ENCODE results near the gene PAK1. TPM values are rescaled to one million over a fixed set of nuclear protein-coding genes. Genes with fewer than 3 reads are reported as not detected.

The PAK1 gene
- total RNA-seq, 1 experiment from 2014 or later = 80.0 TPM

DNA sequence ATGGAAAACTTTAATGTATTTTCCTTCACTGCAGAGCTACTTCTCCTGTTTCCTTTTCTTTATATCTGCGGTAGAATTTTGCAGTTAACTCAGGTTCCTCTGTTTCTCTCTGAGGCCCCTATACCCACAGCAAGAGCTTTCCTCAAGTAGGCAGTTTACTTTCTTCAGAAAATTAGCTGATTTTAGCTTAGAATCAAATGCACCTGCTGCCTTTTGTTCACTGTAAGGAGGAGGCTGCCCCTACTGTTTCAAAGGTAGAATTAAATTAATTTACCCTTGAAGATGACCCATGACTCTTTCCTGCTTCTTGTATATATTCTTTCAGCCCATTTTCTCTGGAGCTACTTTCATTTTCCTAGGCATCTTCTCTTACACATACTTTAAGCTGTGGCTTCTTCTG is 103.7 kb downstream of the PAK1 start:
- Histone ChIP-seq H3K4me1 (replicated peaks; ENCODE audit: insufficient read depth) (peaks cover 11% of the 10 kb centered on the region; the same call in 1 of the 2 replicates), H3K4me2 (no peak overlapping the region), H3K79me2 (ENCODE audit: low read depth) (no peaks in the 10 kb centered on the region), H3K9me2 (ENCODE audit: insufficient read depth) (no peaks in the 10 kb centered on the region; the same call in 1 of the 2 replicates), H3K27me3 (ENCODE audit: insufficient read depth, low read depth) (no peaks in the 10 kb centered on the region), H3F3A (ENCODE audit: insufficient read depth, low read depth) (peaks cover 3% of the 10 kb centered on the region; the same call in 1 of the 2 replicates), H4K20me1 (ENCODE audit: insufficient read depth) (no peaks in the 10 kb centered on the region), H3K27ac (no peak overlapping the region), H3K36me3 (ENCODE audit: low read depth) (no peaks in the 10 kb centered on the region), H3K4me3 (no peak overlapping the region), H3K9me3 (ENCODE audit: insufficient read depth, low read depth) (peaks cover 4% of the 10 kb centered on the region; the same call in 1 of the 2 replicates), H2AFZ (no peak overlapping the region)
- no peak for DNase-seq
- no TSS peak for BruUV-seq (replicated peaks)
- TF ChIP-seq EZH2 (IDR thresholded peaks at IDR 0.05; ENCODE audit: low read depth) = no peak
- TF ChIP-seq, protein P1, sequence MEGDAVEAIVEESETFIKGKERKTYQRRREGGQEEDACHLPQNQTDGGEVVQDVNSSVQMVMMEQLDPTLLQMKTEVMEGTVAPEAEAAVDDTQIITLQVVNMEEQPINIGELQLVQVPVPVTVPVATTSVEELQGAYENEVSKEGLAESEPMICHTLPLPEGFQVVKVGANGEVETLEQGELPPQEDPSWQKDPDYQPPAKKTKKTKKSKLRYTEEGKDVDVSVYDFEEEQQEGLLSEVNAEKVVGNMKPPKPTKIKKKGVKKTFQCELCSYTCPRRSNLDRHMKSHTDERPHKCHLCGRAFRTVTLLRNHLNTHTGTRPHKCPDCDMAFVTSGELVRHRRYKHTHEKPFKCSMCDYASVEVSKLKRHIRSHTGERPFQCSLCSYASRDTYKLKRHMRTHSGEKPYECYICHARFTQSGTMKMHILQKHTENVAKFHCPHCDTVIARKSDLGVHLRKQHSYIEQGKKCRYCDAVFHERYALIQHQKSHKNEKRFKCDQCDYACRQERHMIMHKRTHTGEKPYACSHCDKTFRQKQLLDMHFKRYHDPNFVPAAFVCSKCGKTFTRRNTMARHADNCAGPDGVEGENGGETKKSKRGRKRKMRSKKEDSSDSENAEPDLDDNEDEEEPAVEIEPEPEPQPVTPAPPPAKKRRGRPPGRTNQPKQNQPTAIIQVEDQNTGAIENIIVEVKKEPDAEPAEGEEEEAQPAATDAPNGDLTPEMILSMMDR (conservative IDR thresholded peaks at IDR 0.05) = peak; percentile 51
- POLR2A ChIA-PET (ENCODE audit: unreplicated experiment) = no interaction called here
- CTCF ChIA-PET = interaction anchor here (1.2 kb wide), 1 partner anchor 174 kb away, joined by 3 read pairs; no protein-coding TSS in a partner anchor
- intact Hi-C loops (cut with micrococcal nuclease; ENCODE audit: unreplicated experiment) = no loop called here

DNA sequence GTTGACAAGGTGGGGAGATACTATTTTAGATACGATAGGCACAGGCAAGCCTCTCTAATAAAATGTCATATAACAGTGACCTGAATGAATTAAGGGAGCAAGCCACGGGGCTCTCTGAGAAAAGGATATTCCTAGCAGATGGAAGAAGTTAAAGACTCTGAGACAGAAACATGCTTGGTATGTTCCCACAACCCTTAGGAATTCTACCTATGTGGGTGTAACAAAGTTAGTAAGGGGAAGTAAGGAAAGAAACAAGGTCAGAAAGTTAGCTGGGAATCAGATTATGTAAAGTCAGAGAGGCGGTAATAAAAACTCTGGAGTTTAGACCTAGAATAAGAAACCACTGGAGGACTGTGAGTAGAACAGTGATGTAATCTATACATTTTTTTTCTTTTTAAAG is 112.7 kb downstream of the PAK1 start:
- Histone ChIP-seq H3K36me3 (ENCODE audit: low read depth) (no peaks in the 10 kb centered on the region), H3K27ac (no peak overlapping the region), H3K27me3 (ENCODE audit: insufficient read depth, low read depth) (no peaks in the 10 kb centered on the region), H3K4me1 (replicated peaks; ENCODE audit: insufficient read depth) (no peaks in the 10 kb centered on the region), H3K9me2 (ENCODE audit: insufficient read depth) (no peaks in the 10 kb centered on the region), H3F3A (ENCODE audit: insufficient read depth, low read depth) (no peaks in the 10 kb centered on the region), H3K79me2 (ENCODE audit: low read depth) (no peaks in the 10 kb centered on the region), H4K20me1 (ENCODE audit: insufficient read depth) (no peaks in the 10 kb centered on the region), H3K4me3 (no peak overlapping the region), H3K9me3 (ENCODE audit: insufficient read depth, low read depth) (peaks cover 6% of the 10 kb centered on the region; the same call in 1 of the 2 replicates), H3K4me2 (no peak overlapping the region), H2AFZ (no peak overlapping the region)
- DNase-seq = peak in 1 of 2 experiments; percentile 58
- CTCF ChIA-PET = no interaction called here
- POLR2A ChIA-PET (ENCODE audit: unreplicated experiment) = no interaction called here
- no TSS peak for BruUV-seq (replicated peaks)
- TF ChIP-seq EZH2 (IDR thresholded peaks at IDR 0.05; ENCODE audit: low read depth) = no peak
- TF ChIP-seq, protein P1 (conservative IDR thresholded peaks at IDR 0.05) = no peak
- intact Hi-C loops (cut with micrococcal nuclease; ENCODE audit: unreplicated experiment) = no loop called here

DNA sequence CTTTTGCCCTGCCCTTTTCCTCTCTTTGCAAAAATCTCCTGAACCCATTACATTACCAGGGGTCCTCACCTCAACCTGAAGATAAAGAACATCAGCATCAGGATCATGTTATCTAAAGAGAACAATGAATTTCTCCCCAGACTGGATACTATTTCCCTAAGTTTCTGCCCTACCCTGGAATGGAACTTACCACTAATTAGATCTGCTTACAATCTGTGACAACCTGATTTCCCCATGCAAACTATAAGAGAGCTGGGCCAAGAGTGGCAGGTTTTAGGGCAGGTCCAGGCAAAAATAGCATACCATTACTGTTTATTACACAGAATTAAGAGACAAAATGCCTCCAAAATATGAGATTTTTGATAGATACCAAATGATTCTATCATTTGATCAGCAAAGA is 114.4 kb downstream of the PAK1 start:
- H4K20me1 ChIP-seq (ENCODE audit: insufficient read depth) = no peaks in the 10 kb centered on the region
- no peak overlapping the region for H3K4me3 ChIP-seq
- no peak overlapping the region for H3K4me2 ChIP-seq
- TF ChIP-seq EZH2 (IDR thresholded peaks at IDR 0.05; ENCODE audit: low read depth) = no peak
- TF ChIP-seq, protein P1 (conservative IDR thresholded peaks at IDR 0.05) = no peak
- no TSS peak for BruUV-seq (replicated peaks)
- H3K36me3 ChIP-seq (ENCODE audit: low read depth) = peaks cover 7% of the 10 kb centered on the region; the same call in 1 of the 2 replicates
- H3K27me3 ChIP-seq (ENCODE audit: insufficient read depth, low read depth) = no peaks in the 10 kb centered on the region
- 0 out of 2 replicates have a peak, but pooled peaks cover 6% of the 10 kb centered on the region for H3K9me3 ChIP-seq (ENCODE audit: insufficient read depth, low read depth)
- no peak overlapping the region for H2AFZ ChIP-seq
- DNase-seq = no peak
- ChIA-PET CTCF (no interaction called here), POLR2A (ENCODE audit: unreplicated experiment) (no interaction called here)
- H3K79me2 ChIP-seq (ENCODE audit: low read depth) = no peaks in the 10 kb centered on the region
- no peak overlapping the region for H3K27ac ChIP-seq
- H3F3A ChIP-seq (ENCODE audit: insufficient read depth, low read depth) = no peaks in the 10 kb centered on the region
- H3K9me2 ChIP-seq (ENCODE audit: insufficient read depth) = no peaks in the 10 kb centered on the region
- intact Hi-C loops (cut with micrococcal nuclease; ENCODE audit: unreplicated experiment) = loop anchor here (10.0 kb wide), 1 partner anchor 185 kb away; no protein-coding TSS in a partner anchor
- H3K4me1 ChIP-seq (replicated peaks; ENCODE audit: insufficient read depth) = no peaks in the 10 kb centered on the region
